CD4-positive, alpha-beta T cell treated with Interleukin-15 for 1 hour (primary cell): ENCODE results near the gene DNAJB9.

ENCODE experiments used
- DNase-seq: peaks from one replicate; pipeline ENCODE4 v3.0.0-alpha.2; 2020

Gene DNAJB9

GRCh38 chr7:108611268-108611667 lies 41.6 kb downstream of the DNAJB9 start:
- DNase-seq: no peak

GRCh38 chr7:108613147-108613948 lies 43.7 kb downstream of the DNAJB9 start:
- DNase-seq: no peak

DNA sequence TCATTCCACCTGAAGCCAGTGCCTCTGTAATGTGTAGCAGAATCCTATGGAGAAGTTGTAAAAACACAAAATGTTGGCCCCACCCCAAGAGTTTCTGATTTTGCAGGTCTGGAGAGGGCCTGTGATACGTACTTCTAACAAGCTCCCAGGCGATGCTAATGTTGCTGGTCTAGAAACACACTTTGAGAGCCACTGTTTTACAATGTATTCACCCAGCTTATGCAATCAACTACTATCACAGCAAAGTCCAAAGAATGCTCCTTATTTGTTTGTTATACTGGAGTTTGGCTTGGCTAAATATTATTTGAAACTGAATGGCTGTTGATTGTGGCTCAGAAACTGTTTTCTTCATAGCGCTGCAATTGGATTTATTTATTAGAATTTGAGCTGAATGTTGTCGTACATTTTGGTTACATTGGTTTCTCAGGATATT lies 44.3 kb downstream of the DNAJB9 start:
- no peak for DNase-seq

DNA sequence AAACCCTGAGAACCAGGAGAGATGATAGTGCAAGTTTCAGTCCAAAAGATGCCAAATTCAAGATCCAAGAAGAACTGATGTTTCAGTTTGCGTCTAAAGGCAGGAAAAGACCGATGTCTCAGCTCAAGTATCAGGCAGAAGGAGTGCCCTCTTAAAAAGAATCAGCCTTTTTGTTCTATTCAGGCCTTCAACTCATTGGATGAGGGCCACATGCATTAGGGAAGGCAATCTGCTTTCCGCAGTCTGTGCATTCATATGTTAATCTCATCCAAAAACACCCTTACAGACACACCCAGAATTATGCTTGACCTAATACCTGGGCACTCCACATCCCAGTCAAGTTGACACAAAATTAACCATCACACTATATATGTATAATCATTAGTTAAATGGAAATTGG lies 45.2 kb downstream of the DNAJB9 start:
- DNase-seq: no peak

GRCh38 chr7:108618056-108618455 lies 48.4 kb downstream of the DNAJB9 start:
- no peak for DNase-seq

DNA sequence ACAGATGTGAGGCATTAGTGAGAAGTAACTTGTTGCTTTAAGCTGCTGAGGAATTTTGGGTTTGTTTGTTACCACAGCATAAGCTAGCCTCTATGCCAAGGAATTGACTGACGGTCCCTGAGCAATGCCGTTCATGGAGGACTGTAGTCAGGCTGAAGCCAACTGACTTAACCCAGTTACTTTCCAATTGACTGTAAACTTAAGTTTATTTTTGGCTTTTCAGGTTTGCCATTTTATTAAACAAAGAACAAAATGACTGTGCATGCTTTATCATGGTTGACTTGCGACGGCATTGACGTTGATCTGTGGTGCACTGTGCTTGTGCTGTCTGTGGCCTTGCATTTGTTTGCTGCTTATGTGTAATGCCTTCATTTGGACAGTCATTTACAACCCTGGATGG lies 53.5 kb downstream of the DNAJB9 start:
- no peak for DNase-seq
